DOHH2 (cell line): ENCODE results near the gene RNF224.

ENCODE experiments used
- H3F3A ChIP-seq: fragments of 200-600 bp; sonication (generic), shearing (Covaris generic); 2 replicates; pipeline ENCODE4 v1.6.0; 2016; ENCODE audit warnings: antibody characterized with exemption, mild to moderate bottlenecking; ENCODE audit not compliant: control insufficient read depth, insufficient read depth
- H3K27ac ChIP-seq: fragments of 200-600 bp; sonication (generic); 2 replicates; pipeline ENCODE4 v1.5.1; 2014; ENCODE audit warnings: low read depth, mild to moderate bottlenecking, low read length, moderate library complexity
- H3K27me3 ChIP-seq: fragments of 200-600 bp; sonication (generic); 2 replicates; pipeline ENCODE4 v1.6.1; 2014; ENCODE audit warnings: mild to moderate bottlenecking, low read length, mixed read lengths; ENCODE audit not compliant: control insufficient read depth
- H3K36me3 ChIP-seq: fragments of 200-600 bp; sonication (generic); 2 replicates; pipeline ENCODE4 v1.6.1; 2014; ENCODE audit warnings: mild to moderate bottlenecking, low read length, moderate library complexity, mixed read lengths; ENCODE audit not compliant: control insufficient read depth
- H3K4me1 ChIP-seq: fragments of 200-600 bp; sonication (generic); 2 replicates; pipeline ENCODE4 v1.6.1; 2014; ENCODE audit warnings: mild to moderate bottlenecking, low read length, mixed read lengths; ENCODE audit not compliant: control insufficient read depth
- H3K4me2 ChIP-seq: fragments of 200-600 bp; sonication (generic); 2 replicates; pipeline ENCODE4 v1.6.0; 2014; ENCODE audit warnings: mild to moderate bottlenecking, low read length, moderate library complexity
- H3K4me3 ChIP-seq: fragments of 200-600 bp; sonication (generic); 2 replicates; pipeline ENCODE4 v1.5.1; 2014; ENCODE audit warnings: mild to moderate bottlenecking, low read length, mixed read lengths
- H3K79me2 ChIP-seq: fragments of 200-600 bp; sonication (generic); 2 replicates; pipeline ENCODE4 v1.6.1; 2014; ENCODE audit warnings: mild to moderate bottlenecking, low read length, mixed read lengths; ENCODE audit not compliant: control insufficient read depth
- H3K9me2 ChIP-seq: fragments of 200-600 bp; sonication (generic); replicated peaks from 2 replicates; pipeline ENCODE4 v1.6.1; 2014; ENCODE audit warnings: mild to moderate bottlenecking, low read length, mixed read lengths; ENCODE audit not compliant: control insufficient read depth
- H3K9me3 ChIP-seq: fragments of 200-600 bp; sonication (generic); 2 replicates; pipeline ENCODE4 v1.6.1; 2014; ENCODE audit warnings: antibody characterized with exemption, low read length, mixed read lengths; ENCODE audit not compliant: control insufficient read depth, insufficient read depth
- H4K20me1 ChIP-seq: fragments of 200-600 bp; sonication (generic); 2 replicates; pipeline ENCODE4 v1.6.0; 2014; ENCODE audit warnings: low read depth, mild to moderate bottlenecking, antibody characterized with exemption, low read length, moderate library complexity; ENCODE audit not compliant: control insufficient read depth, insufficient read depth
- EZH2phosphoT487 ChIP-seq: fragments of 200-600 bp; sonication (generic); IDR thresholded peaks from 2 replicates; pipeline ENCODE4 v1.6.1; 2017; ENCODE audit warnings: borderline replicate concordance, mild to moderate bottlenecking, antibody characterized with exemption, low read length, moderate library complexity, mixed read lengths
- TF ChIP-seq, protein P1 (sequence below): fragments of 200-600 bp; sonication (generic); IDR thresholded peaks from one replicate; pipeline ENCODE4 v1.5.1; 2014; ENCODE audit warnings: antibody characterized with exemption, mild to moderate bottlenecking, low read depth, low read length; ENCODE audit not compliant: poor library complexity, severe bottlenecking

The RNF224 gene

DNA sequence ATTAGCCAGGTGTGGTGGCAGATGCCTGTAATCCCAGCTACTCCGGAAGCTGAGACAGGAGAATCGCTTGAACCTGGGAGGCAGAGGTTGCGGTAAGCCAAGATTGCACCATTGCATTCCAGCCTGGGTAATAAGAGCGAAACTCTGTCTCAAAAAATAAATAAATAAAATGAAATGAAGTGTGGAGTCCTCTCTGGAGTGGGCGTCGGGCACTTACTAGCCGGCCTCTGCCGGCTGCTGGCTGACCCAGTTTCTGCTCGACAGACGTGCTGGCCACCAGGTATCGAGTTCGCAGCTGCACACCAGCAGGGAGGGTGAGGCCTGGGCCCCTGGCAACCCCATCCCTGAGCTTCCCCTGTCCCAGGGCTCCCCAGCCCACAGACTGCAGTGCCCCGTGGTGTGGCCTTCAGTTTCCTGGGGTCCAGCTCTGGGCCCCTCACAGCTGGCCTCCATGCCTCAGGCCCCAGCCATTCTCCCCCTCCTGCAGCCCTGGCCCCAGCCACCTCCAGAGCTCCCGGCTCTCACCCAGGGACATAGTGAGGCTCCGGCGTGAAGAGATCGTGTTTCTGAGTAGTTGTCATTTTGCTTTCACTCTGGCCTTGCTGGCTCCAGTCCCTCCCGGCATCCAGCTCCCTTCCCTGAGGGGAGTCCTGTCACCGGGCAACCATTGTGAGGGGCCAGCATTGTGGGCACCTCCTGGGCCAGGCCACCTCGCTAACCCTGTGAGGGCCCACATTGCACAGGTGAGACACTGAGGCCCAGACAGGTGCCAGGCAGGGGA lies 20.0 kb downstream of the RNF224 start:
- Histone ChIP-seq H4K20me1 (peaks cover 14% of the 10 kb centered on the region), H3K4me3 (no peak overlapping the region), H3K27me3 (no peaks in the 10 kb centered on the region), H3K9me3 (no peaks in the 10 kb centered on the region), H3K9me2 (no peaks in the 10 kb centered on the region), H3K27ac (no peak overlapping the region), H3K4me1 (peaks cover 37% of the 10 kb centered on the region), H3K4me2 (no peak overlapping the region), H3K36me3 (peaks cover 18% of the 10 kb centered on the region), H3F3A (peaks cover 6% of the 10 kb centered on the region; the same call in 1 of the 2 replicates), H3K79me2 (peaks cover 8% of the 10 kb centered on the region)
- TF ChIP-seq, protein P1, sequence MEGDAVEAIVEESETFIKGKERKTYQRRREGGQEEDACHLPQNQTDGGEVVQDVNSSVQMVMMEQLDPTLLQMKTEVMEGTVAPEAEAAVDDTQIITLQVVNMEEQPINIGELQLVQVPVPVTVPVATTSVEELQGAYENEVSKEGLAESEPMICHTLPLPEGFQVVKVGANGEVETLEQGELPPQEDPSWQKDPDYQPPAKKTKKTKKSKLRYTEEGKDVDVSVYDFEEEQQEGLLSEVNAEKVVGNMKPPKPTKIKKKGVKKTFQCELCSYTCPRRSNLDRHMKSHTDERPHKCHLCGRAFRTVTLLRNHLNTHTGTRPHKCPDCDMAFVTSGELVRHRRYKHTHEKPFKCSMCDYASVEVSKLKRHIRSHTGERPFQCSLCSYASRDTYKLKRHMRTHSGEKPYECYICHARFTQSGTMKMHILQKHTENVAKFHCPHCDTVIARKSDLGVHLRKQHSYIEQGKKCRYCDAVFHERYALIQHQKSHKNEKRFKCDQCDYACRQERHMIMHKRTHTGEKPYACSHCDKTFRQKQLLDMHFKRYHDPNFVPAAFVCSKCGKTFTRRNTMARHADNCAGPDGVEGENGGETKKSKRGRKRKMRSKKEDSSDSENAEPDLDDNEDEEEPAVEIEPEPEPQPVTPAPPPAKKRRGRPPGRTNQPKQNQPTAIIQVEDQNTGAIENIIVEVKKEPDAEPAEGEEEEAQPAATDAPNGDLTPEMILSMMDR, result no peak
- TF ChIP-seq EZH2phosphoT487, result no peak

DNA sequence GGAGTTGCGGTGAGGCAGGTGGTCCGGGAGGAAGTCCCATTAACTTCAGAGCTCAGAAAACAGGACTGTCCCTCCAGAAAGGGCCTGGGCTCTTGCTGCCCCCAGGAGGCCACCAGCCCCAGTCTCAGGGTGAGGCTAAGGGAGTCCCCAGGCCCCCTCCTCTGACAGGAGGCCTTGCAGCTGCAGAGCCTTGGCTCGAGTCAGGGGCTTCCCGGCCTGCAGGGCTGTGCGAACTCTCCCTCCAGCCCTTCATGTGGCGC lies 20.5 kb downstream of the RNF224 start:
- Histone ChIP-seq H3K4me3 (no peak overlapping the region), H3K4me1 (peaks cover 37% of the 10 kb centered on the region), H3K4me2 (no peak overlapping the region), H3F3A (peaks cover 5% of the 10 kb centered on the region; the same call in 1 of the 2 replicates), H3K36me3 (peaks cover 12% of the 10 kb centered on the region), H3K9me3 (no peaks in the 10 kb centered on the region), H4K20me1 (peaks cover 9% of the 10 kb centered on the region), H3K27me3 (no peaks in the 10 kb centered on the region), H3K9me2 (no peaks in the 10 kb centered on the region), H3K27ac (no peak overlapping the region), H3K79me2 (peaks cover 2% of the 10 kb centered on the region)
- TF ChIP-seq, protein P1, result no peak
- no peak for TF ChIP-seq EZH2phosphoT487

DNA sequence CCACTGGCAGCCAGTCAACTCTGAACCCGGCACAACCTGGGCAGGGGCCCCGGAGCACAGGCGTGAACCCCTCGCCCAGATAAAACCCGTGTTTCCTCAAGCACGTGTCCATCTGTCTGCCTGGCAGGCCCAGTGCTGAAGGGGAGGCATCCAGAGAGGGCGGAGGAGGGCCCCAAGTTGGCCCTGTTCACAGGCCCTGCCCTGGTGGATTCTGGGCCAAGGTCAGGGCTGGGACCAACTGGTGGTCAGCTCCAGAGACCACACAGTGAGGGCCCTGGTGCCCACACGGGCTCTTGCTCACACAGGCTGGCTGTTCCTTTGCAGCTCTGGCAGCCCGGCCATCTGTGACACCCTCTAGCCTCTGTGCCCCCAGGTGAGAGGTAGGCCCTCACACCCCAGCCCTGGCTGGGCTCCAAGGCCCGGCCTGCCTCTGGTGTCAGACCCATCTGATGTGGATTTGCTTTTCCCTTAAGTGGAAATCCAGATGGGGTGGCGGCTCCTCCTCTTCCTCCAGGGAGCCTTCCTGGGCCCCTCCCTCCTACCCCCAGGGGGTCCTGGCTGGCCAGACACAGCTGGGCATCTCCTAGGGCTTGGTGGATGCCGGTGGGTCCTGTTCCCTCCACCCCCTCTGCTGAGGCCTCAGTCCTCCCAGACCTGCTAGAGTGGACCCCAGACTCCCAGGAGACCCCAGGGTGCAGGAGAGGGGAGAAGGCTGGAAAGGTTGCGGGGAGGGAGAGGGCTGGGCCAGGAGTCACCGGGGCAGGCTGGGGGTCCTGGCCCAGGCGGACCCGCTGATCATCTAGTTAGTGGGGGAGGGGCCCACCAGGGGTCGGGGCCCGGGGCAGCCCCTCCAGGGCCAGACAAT lies 23.3 kb downstream of the RNF224 start:
- TF ChIP-seq, protein P1, result no peak
- no peak for TF ChIP-seq EZH2phosphoT487
- Histone ChIP-seq H3K9me2 (no peaks in the 10 kb centered on the region), H3K27ac (no peak overlapping the region), H4K20me1 (no peaks in the 10 kb centered on the region), H3K4me2 (no peak overlapping the region), H3K27me3 (no peaks in the 10 kb centered on the region), H3K4me1 (peaks cover 43% of the 10 kb centered on the region), H3K9me3 (no peaks in the 10 kb centered on the region), H3F3A (0 out of 2 replicates have a peak, but pooled peaks cover 3% of the 10 kb centered on the region), H3K79me2 (peaks cover 4% of the 10 kb centered on the region), H3K36me3 (peaks cover 3% of the 10 kb centered on the region), H3K4me3 (no peak overlapping the region)
